HG02588 (cell line): ENCODE measurements around the gene NRSN2.
"Not testable (repeated sequence)": the region's sequence is repeated elsewhere in the genome, so short reads cannot be mapped to it uniquely, and the experiment has no call there.

Experiments used
- ATAC-seq: cut with Tn5 transposase; IDR thresholded peaks from one replicate; pipeline ENCODE4 v1.9.1; 2021; ENCODE audit warnings: mild to moderate bottlenecking, moderate library complexity; ENCODE audit not compliant: unreplicated experiment

NRSN2 gene

GRCh38 chr20:373171-373890, 26.4 kb downstream of the NRSN2 start:
- ATAC-seq = no peak

DNA sequence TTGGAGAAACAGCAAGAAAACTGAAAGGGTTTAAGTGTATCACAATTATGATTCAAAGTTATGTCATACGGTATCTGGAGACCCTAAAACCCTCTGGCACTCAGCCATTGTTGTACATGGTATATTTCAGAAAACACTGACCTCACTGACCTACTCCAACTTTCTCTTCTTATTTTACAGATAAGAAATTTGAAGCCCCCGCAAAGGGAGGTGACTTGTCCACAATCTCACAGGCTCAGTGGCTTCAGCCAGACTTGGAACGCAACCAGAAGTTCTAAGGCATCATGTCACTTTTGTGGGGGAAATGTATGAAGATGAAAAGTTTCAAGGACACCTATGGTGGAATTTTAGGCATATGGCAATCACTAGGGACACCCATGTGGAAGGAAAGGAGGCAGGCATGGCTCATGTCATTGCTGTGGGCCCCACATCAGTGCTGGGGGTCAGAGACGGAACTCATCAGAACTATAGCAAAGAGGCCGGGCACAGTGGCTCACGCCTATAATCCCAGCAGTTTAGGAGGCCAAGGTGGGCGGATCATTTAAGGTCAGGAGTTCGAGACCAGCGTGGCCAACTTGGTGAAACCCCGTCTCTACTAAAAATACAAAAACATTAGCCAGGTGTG, 28.5 kb downstream of the NRSN2 start:
- ATAC-seq = no peak

GRCh38 chr20:376089-376488, 29.2 kb downstream of the NRSN2 start:
- no peak for ATAC-seq

DNA sequence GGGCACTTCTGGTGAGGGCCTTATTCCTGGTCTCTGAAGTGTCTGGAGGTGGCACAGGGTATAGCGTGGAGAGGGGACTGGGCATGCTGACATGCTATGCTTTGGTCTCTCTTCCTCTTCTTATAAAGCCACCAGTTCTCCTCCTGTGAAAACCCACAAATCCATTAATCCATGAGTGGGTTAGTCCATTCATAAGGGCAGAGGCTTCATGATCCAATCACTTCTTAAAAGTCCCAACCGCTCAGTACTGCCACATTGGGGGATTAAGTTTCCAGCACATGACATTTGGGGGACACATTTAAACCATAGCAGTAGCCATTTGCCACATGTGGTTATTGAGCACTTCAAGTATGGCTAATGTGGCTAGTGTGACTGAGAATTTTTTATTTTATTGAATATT, 29.8 kb downstream of the NRSN2 start:
- ATAC-seq = no peak

DNA sequence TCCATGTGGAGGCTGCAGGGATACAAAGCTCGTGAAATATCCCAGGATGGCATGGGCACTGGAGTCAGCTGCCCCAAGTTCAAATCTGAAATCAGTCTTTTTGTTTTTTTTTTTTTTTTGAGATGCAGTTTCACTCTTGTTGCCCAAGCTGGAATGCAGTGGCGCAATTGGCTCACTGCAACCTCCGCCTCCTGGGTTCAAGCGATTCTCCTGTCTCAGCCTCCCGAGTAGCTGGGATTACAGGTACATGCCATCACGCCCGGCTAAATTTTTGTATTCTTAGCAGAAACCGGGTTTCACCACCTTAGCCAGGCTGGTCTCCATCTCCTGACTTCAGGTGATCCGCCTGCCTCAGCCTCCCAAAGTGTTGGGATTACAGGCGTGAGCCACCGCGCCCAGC, 30.7 kb downstream of the NRSN2 start:
- not testable (repeated sequence) for ATAC-seq

GRCh38 chr20:378961-379336, 32.0 kb downstream of the NRSN2 start:
- ATAC-seq = no peak

GRCh38 chr20:380763-381580, 34.1 kb downstream of the NRSN2 start:
- peak; percentile 51 for ATAC-seq

GRCh38 chr20:381581-382290, 34.8 kb downstream of the NRSN2 start:
- peak; percentile 60 for ATAC-seq

GRCh38 chr20:382291-383115, 35.6 kb downstream of the NRSN2 start:
- ATAC-seq = no peak

DNA sequence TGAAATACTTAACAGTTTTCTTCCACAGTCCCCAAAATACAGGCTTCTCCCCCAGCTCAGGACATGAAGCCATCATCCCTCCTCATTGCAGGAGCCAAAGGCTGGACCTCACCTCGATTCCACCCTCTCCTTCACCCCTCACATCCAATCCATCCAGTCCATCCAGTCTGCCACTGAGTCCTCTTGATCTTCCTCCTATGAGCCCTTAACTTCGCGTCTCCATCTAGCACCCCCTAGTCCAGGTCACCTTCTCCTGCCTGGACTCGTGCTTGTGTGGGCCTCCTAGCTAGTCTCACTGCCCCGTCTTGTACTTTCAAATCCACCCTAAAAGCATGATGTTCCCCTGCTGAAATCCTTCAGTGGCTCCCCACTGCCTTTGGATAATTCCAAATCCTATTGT, 37.0 kb downstream of the NRSN2 start:
- no peak for ATAC-seq

DNA sequence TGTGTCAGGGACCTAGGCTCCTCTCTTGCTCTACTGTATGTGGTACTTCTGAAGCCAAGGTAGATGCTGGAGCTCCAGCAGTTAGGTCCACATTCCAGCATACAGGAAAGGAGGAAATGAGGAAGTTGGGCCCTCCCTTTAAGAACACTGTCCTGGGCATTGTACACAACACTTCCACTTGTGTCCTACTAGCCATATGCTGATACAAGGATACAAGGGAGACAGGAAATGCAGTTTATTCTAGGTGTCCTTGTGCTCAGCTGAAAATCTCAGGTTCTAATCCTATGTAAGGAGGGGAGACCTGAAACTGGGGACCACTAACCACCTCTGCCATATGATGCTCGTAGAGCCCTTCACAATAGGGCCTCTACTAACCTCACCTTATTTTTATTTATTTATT, 37.8 kb downstream of the NRSN2 start:
- ATAC-seq = no peak

GRCh38 chr20:385448-385847, 38.5 kb downstream of the NRSN2 start:
- ATAC-seq = no peak

DNA sequence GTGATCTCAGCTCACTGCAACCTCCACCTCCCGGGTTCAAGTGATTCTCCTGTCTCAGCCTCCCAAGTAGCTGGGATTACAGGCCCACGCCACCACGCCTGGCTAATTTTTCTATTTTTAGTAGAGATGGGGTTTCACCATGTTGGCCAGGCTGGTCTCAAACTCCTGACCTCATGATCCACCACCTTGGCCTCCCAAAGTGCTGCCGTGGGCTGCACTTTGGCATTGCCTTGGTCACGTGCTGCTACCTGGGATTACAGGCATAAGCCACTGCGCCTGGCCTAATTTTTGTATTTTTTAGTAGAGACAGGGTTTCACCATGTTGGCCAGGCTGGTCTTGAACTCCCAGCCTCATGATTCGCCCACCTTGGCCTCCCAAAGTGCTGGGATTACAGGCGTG, 39.7 kb downstream of the NRSN2 start:
- ATAC-seq = not testable (repeated sequence)

DNA sequence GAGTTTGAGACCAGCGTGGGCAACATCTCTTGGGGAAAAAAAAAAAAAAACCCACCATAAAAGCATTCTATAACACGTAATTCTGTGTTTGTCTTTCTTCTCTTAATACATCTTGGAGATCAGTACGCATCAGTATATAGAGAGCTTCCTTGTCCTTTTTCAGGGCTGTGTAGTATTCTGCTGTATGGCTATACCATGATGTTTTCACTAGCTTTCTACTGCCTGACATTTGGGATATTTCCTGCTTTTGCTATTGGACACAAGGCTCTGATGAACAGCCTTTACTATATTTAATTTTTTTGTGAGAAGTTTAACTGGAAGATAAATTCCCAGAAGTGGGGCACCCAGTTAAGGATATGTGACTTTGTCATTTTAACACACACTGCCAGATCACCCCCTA, 40.6 kb downstream of the NRSN2 start:
- ATAC-seq = no peak

DNA sequence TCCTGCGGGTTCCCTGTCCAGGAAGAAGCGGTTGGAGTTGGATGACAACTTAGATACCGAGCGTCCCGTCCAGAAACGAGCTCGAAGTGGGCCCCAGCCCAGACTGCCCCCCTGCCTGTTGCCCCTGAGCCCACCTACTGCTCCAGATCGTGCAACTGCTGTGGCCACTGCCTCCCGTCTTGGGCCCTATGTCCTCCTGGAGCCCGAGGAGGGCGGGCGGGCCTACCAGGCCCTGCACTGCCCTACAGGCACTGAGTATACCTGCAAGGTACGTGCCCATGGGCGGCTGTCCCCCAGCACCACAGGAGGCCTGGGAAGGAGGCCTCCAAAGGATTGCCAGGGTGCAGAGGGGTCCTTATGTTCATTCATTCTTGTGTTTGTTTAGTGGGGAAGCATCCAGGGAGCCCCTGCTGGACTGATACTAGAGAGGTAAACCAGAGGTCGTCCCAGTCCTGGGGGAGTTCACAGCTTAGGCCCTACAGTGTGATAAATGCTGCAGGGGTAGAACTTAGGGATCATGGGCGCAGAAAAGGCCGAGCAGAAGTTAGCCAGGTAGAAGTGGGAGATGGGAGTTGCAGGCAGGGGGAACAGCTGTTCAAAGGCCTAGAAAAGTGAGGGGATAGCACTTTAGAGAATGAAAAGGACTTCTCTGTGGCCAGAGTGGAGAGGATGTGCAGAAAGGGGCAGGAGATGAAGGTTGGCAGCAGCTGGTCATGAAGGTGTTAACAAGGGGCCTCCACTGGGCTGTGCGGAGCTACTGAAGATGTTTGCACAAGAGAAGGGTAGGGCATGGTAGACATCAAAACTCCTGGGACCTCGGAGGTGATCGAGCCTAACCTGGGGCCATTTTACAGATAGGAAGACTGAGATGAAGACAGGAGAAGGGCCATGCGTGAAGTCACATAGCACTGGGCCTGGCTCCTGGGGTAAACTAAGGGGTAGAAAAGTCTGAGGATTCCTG, 41.4 kb downstream of the NRSN2 start:
- no peak for ATAC-seq

- ATAC-seq = no peak
These were observed 42.3 kb downstream of the NRSN2 start for GRCh38 chr20:389220-389619.

GRCh38 chr20:391041-391711, 44.3 kb downstream of the NRSN2 start:
- ATAC-seq = no peak

- not testable (repeated sequence) for ATAC-seq
These were observed 46.4 kb downstream of the NRSN2 start for GRCh38 chr20:393296-393695.

DNA sequence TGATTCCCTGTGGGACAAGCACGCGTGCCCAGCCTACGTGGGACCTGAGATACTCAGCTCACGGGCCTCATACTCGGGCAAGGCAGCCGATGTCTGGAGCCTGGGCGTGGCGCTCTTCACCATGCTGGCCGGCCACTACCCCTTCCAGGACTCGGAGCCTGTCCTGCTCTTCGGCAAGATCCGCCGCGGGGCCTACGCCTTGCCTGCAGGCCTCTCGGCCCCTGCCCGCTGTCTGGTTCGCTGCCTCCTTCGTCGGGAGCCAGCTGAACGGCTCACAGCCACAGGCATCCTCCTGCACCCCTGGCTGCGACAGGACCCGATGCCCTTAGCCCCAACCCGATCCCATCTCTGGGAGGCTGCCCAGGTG, 49.3 kb downstream of the NRSN2 start:
- no peak for ATAC-seq
